ENCODE results near the gene ZDHHC3.

The ZDHHC3 gene

GRCh38 chr3:44966795-44967278 is 9.1 kb downstream of the ZDHHC3 start:
- H3K79me2 ChIP-seq (ENCODE audit: insufficient read depth, low read depth) = no peaks in the 10 kb centered on the region; the same call in 1 of the 2 replicates
- no peaks in the 10 kb centered on the region for H4K20me1 ChIP-seq (ENCODE audit: insufficient read depth)
- no peak overlapping the region for H3K27ac ChIP-seq

DNA sequence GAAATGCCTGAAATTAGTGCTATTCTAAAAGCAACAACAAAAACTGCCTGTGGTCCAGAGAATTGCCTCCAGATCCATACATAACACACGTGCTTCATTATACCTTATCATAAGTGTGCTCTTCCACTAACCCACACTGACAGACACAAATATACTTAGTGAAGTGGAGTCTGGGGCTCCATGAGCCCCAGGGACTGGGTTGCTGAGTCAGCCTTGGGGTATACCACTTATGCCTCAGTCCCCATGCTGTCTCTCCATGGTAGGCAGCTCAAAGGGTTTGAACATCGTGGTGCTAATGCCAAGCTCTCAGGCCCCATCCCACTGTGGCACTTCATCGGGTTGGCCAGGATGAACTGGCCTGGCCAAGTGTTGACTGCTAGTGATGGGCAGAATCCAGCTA is 10.8 kb downstream of the ZDHHC3 start:
- H3K27me3 ChIP-seq (ENCODE audit: insufficient read depth, low read depth) = no peaks in the 10 kb centered on the region
- H2AFZ ChIP-seq (ENCODE audit: low read depth) = no peak overlapping the region
- TF ChIP-seq, protein P1, sequence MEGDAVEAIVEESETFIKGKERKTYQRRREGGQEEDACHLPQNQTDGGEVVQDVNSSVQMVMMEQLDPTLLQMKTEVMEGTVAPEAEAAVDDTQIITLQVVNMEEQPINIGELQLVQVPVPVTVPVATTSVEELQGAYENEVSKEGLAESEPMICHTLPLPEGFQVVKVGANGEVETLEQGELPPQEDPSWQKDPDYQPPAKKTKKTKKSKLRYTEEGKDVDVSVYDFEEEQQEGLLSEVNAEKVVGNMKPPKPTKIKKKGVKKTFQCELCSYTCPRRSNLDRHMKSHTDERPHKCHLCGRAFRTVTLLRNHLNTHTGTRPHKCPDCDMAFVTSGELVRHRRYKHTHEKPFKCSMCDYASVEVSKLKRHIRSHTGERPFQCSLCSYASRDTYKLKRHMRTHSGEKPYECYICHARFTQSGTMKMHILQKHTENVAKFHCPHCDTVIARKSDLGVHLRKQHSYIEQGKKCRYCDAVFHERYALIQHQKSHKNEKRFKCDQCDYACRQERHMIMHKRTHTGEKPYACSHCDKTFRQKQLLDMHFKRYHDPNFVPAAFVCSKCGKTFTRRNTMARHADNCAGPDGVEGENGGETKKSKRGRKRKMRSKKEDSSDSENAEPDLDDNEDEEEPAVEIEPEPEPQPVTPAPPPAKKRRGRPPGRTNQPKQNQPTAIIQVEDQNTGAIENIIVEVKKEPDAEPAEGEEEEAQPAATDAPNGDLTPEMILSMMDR (conservative IDR thresholded peaks at IDR 0.05; ENCODE audit: low read depth, low read length) = no peak
- no peak overlapping the region for H3K4me2 ChIP-seq
- no peak overlapping the region for H3K9ac ChIP-seq
- H3K27ac ChIP-seq = no peak overlapping the region
- no peaks in the 10 kb centered on the region for H4K20me1 ChIP-seq (ENCODE audit: insufficient read depth)
- no peaks in the 10 kb centered on the region for H3K79me2 ChIP-seq (ENCODE audit: insufficient read depth, low read depth)
- H3K36me3 ChIP-seq (ENCODE audit: insufficient read depth) = no peaks in the 10 kb centered on the region
- no peak overlapping the region for H3K4me3 ChIP-seq (IDR thresholded peaks at IDR 0.05; ENCODE audit: insufficient read depth, low read depth, low read length)
- H3K4me1 ChIP-seq (ENCODE audit: low read depth, poor library complexity, severe bottlenecking) = no peaks in the 10 kb centered on the region

More at GRCh38 chr3:44966795-44967278, 9.1 kb downstream of the ZDHHC3 start:
- Histone ChIP-seq H3K4me3 (IDR thresholded peaks at IDR 0.05; ENCODE audit: insufficient read depth, low read depth, low read length) (no peak overlapping the region), H3K4me2 (no peak overlapping the region), H3K9ac (no peak overlapping the region), H2AFZ (ENCODE audit: low read depth) (no peak overlapping the region), H3K4me1 (ENCODE audit: low read depth, poor library complexity, severe bottlenecking) (no peaks in the 10 kb centered on the region), H3K27me3 (ENCODE audit: insufficient read depth, low read depth) (no peaks in the 10 kb centered on the region), H3K36me3 (ENCODE audit: insufficient read depth) (no peaks in the 10 kb centered on the region)
- TF ChIP-seq, protein P1 (conservative IDR thresholded peaks at IDR 0.05; ENCODE audit: low read depth, low read length) = no peak

DNA sequence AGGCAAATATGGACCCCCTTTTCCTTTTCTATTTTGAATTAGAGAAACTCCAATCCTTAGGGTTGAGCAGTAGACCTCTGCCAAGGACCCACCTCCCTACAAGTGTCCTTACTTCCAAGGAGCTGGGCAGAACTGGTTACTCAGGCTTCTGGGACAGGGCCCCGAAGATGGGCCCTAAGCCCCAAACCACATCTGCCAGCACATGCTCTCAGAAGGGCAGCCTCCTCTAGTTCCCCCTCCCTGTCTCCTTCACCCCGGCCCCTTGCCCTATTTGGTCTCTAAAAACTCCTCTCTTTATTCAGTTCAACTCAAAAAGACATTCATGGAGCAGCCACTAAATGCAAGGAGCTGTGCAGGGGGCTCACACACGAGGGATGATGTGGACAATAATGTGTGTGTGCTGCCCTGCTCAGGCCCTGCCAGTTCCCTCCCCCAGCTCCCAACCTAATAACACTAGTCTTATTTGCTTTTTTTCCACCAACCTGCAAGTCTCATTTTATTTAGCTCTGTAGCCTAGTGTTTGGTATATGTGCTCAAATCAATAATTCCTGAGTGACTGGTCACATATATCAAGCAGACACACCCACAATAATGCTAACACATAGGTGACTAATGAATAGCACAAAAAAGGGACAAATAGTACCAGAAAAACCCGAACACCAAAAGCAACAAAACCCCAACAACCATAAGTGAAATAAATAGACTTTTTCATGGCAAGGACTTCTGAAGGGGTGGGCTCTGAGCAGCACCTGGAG is 12.2 kb downstream of the ZDHHC3 start:
- H3K79me2 ChIP-seq (ENCODE audit: insufficient read depth, low read depth) = no peaks in the 10 kb centered on the region
- no peak overlapping the region for H3K9ac ChIP-seq
- no peak overlapping the region for H3K4me2 ChIP-seq
- no peak overlapping the region for H2AFZ ChIP-seq (ENCODE audit: low read depth)
- no peak overlapping the region for H3K4me3 ChIP-seq (IDR thresholded peaks at IDR 0.05; ENCODE audit: insufficient read depth, low read depth, low read length)
- H4K20me1 ChIP-seq (ENCODE audit: insufficient read depth) = no peaks in the 10 kb centered on the region
- no peaks in the 10 kb centered on the region for H3K27me3 ChIP-seq (ENCODE audit: insufficient read depth, low read depth)
- no peaks in the 10 kb centered on the region for H3K36me3 ChIP-seq (ENCODE audit: insufficient read depth)
- no peaks in the 10 kb centered on the region for H3K4me1 ChIP-seq (ENCODE audit: low read depth, poor library complexity, severe bottlenecking)
- TF ChIP-seq, protein P1 (conservative IDR thresholded peaks at IDR 0.05; ENCODE audit: low read depth, low read length) = no peak
- no peak overlapping the region for H3K27ac ChIP-seq

DNA sequence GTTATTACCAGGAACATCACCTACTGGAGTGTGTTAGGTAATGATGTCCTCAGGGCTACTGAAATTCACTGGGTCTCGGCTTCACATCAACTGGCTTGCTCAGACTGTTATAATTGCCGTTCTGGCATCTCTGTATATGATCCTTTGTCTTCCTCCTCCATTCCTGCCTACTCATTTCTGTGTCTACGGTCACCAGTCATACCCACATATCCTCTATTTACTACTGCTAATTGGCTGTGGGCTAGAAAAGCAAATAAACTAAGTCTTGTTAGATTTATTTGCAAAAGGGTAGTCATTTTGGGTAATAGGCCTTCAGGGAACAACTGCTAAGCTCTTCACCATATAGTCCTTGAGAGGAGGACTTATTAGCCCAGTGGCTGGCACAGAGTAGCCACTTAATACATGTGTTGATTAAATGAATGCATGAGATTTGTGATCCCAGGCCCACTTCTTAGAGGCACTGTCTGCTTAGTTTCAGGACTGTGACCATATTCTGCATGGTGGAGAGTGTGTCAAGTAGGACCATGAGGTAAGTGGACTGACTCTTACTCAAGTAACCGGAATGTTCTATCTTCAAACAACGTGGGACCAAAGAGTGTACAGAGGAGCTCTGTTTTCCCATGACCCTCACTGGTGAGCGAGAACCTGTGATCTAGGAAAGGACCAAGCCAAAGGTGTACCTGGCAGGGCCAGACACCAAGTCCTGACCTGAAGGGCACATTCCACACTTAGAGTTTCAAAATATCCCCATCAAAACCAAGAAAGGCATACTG is 13.2 kb downstream of the ZDHHC3 start:
- TF ChIP-seq, protein P1 (conservative IDR thresholded peaks at IDR 0.05; ENCODE audit: low read depth, low read length) = no peak
- no peaks in the 10 kb centered on the region for H4K20me1 ChIP-seq (ENCODE audit: insufficient read depth)
- H3K27ac ChIP-seq = no peak overlapping the region
- H3K27me3 ChIP-seq (ENCODE audit: insufficient read depth, low read depth) = no peaks in the 10 kb centered on the region
- H2AFZ ChIP-seq (ENCODE audit: low read depth) = no peak overlapping the region
- H3K4me2 ChIP-seq = no peak overlapping the region
- no peaks in the 10 kb centered on the region for H3K79me2 ChIP-seq (ENCODE audit: insufficient read depth, low read depth)
- no peak overlapping the region for H3K4me3 ChIP-seq (IDR thresholded peaks at IDR 0.05; ENCODE audit: insufficient read depth, low read depth, low read length)
- H3K4me1 ChIP-seq (ENCODE audit: low read depth, poor library complexity, severe bottlenecking) = no peaks in the 10 kb centered on the region
- H3K36me3 ChIP-seq (ENCODE audit: insufficient read depth) = no peaks in the 10 kb centered on the region
- H3K9ac ChIP-seq = no peak overlapping the region
